Endothelial cell of umbilical vein (primary cell): Measurements from ENCODE around the gene ATXN2. TPM values are rescaled to one million over a fixed set of nuclear protein-coding genes. Genes with fewer than 3 reads are reported as not detected.

ENCODE experiments used
- BruUV-seq: library from RNA; stranded (reverse); fragments of 400-500 nt; replicated peaks from 2 replicates; lab custom pipeline; 2021; lab: Mats Ljungman, UMichigan
- CTCF ChIA-PET: fragments of 300-600, 350-600 bp; sonication (Branson Sonifier 250); formaldehyde crosslinking; loops from one replicate; lab custom pipeline; 2021; ENCODE audit warnings: antibody characterized with exemption, inconsistent platforms; lab: Charles Lee
- POLR2A ChIA-PET: fragments of 300-600, 350-600 bp; sonication (Branson Sonifier 250); formaldehyde crosslinking; loops from one replicate; lab custom pipeline; 2021; ENCODE audit warnings: antibody characterized with exemption, inconsistent platforms; lab: Charles Lee
- DNase-seq: peaks from one replicate; pipeline ENCODE4 v3.0.0-alpha.2; 2011; ENCODE audit warnings: low read depth, low spot score
- FAIRE-seq: peaks from 2 replicates; lab custom pipeline; 2011; peaks lifted over from hg19 to GRCh38; lab: Jason Lieb, UNC
- H2AFZ ChIP-seq: 2 replicates; pipeline ENCODE4 v1.6.0; 2012; ENCODE audit warnings: low read depth, low read length, control low read depth, inconsistent platforms
- H3K27ac ChIP-seq: 2 replicates; pipeline ENCODE4 v1.5.1; 2011; ENCODE audit warnings: low read depth, mild to moderate bottlenecking, control low read depth, low read length, moderate library complexity; ENCODE audit not compliant: insufficient read depth
- H3K27me3 ChIP-seq, 2 experiments: 2 replicates each; pipeline versions ENCODE4 v1.6.0 to v1.6.1; 2011; ENCODE audit warnings: low read length in 2 of 2, mixed read lengths in 1 of 2; ENCODE audit not compliant: control insufficient read depth in 2 of 2, insufficient read depth in 2 of 2
- H3K36me3 ChIP-seq, 2 experiments: 2 replicates in 1 of 2; 3 replicates in 1 of 2; pipeline ENCODE4 v1.5.1; 2011; ENCODE audit warnings: low read length in 2 of 2, mild to moderate bottlenecking in 1 of 2, moderate library complexity in 1 of 2; ENCODE audit not compliant: control insufficient read depth in 2 of 2, insufficient read depth in 2 of 2; ENCODE audit errors: extremely low read depth in 1 of 2
- H3K4me1 ChIP-seq: 3 replicates; pipeline ENCODE4 v1.5.1; 2011; ENCODE audit warnings: mild to moderate bottlenecking, low read length; ENCODE audit not compliant: control insufficient read depth, insufficient read depth; ENCODE audit errors: extremely low read depth
- H3K4me2 ChIP-seq: 2 replicates; pipeline ENCODE4 v1.6.1; 2011; ENCODE audit warnings: low read length, control low read depth, mixed read lengths; ENCODE audit not compliant: insufficient read depth
- H3K4me3 ChIP-seq, 3 experiments: fragments of 200-600 bp in 1 of 3; sonication (generic), shearing (Covaris generic) in 1 of 3; replicated peaks in 1 of 3; 2 replicates each; pipeline ENCODE4 v1.5.1; 2011 to 2016; ENCODE audit warnings: control low read depth in 3 of 3, low read length in 3 of 3, mild to moderate bottlenecking in 2 of 3, inconsistent platforms in 1 of 3, low read depth in 1 of 3, moderate library complexity in 1 of 3; ENCODE audit not compliant: insufficient read depth in 1 of 3
- H3K79me2 ChIP-seq: 2 replicates; pipeline ENCODE4 v1.6.0; 2012; ENCODE audit warnings: low read length, inconsistent platforms; ENCODE audit not compliant: control insufficient read depth, insufficient read depth
- H3K9ac ChIP-seq: replicated peaks from 2 replicates; pipeline ENCODE3; 2011; ENCODE audit warnings: low read length, control low read depth; ENCODE audit not compliant: insufficient read depth; ENCODE audit errors: extremely low read depth
- H3K9me1 ChIP-seq: replicated peaks from 3 replicates; pipeline ENCODE4 v1.6.0; 2011; ENCODE audit warnings: mild to moderate bottlenecking, low read length; ENCODE audit not compliant: control insufficient read depth, insufficient read depth; ENCODE audit errors: extremely low read depth
- H3K9me3 ChIP-seq: replicated peaks from 2 replicates; pipeline ENCODE4 v1.5.1; 2012; ENCODE audit warnings: low read length, inconsistent platforms; ENCODE audit not compliant: control insufficient read depth, insufficient read depth
- H4K20me1 ChIP-seq: replicated peaks from 2 replicates; pipeline ENCODE3; 2011; ENCODE audit warnings: mild to moderate bottlenecking, low read length; ENCODE audit not compliant: control insufficient read depth, insufficient read depth; ENCODE audit errors: extremely low read depth
- CTCF ChIP-seq, 2 donors: IDR thresholded peaks; 1 replicate in 1 of 2; 2 replicates in 1 of 2; pipeline ENCODE4 v1.5.1; 2011; ENCODE audit warnings: low read length in 2 of 2, mild to moderate bottlenecking in 2 of 2, moderate library complexity in 2 of 2, control low read depth in 1 of 2, inconsistent platforms in 1 of 2, low read depth in 1 of 2; ENCODE audit not compliant: insufficient read depth in 1 of 2; ENCODE audit errors: extremely low read depth in 1 of 2
- EZH2 ChIP-seq: IDR thresholded peaks from 2 replicates; pipeline ENCODE4 v1.6.1; 2012; ENCODE audit warnings: borderline replicate concordance, low read depth, mild to moderate bottlenecking, moderate library complexity, low read length, inconsistent platforms; ENCODE audit not compliant: severe bottlenecking
- FOS ChIP-seq: IDR thresholded peaks from 2 replicates; pipeline ENCODE4 v1.6.1; 2011; ENCODE audit warnings: mild to moderate bottlenecking, low read length, moderate library complexity, borderline replicate concordance; ENCODE audit not compliant: insufficient read depth
- GATA2 ChIP-seq: IDR thresholded peaks from 2 replicates; pipeline ENCODE4 v1.7.0; 2011; ENCODE audit warnings: low read depth, mild to moderate bottlenecking, moderate library complexity, mixed read lengths, low read length; ENCODE audit not compliant: insufficient read length, insufficient read depth
- JUN ChIP-seq: IDR thresholded peaks from 2 replicates; pipeline ENCODE4 v1.6.1; 2011; ENCODE audit warnings: borderline replicate concordance, low read depth; ENCODE audit not compliant: insufficient read length, insufficient read depth
- MAX ChIP-seq: IDR thresholded peaks from 2 replicates; pipeline ENCODE4 v1.6.1; 2011; ENCODE audit not compliant: insufficient read depth, insufficient read length
- MYC ChIP-seq: IDR thresholded peaks from one replicate; pipeline ENCODE4 v1.6.1; 2011; ENCODE audit warnings: mild to moderate bottlenecking, low read depth, low read length
- POLR2A ChIP-seq: IDR thresholded peaks from 2 replicates; pipeline ENCODE4 v1.6.1; 2012; ENCODE audit warnings: low read depth, mild to moderate bottlenecking, control low read depth, low read length
- POLR2AphosphoS5 ChIP-seq: IDR thresholded peaks from 2 replicates; pipeline ENCODE4 v1.6.1; 2012; ENCODE audit warnings: low read depth, mild to moderate bottlenecking, control low read depth, low read length, moderate library complexity; ENCODE audit not compliant: insufficient read depth
- dilution Hi-C: fragments of 300-500 bp; cut with MboI; formaldehyde crosslinking; loops from one replicate; pipeline ENCODE4 v1.15.0; 2019; ENCODE audit warnings: low sequenced_read_pairs; ENCODE audit not compliant: extremely low pct_ligation_motif_present
- intact Hi-C: fragments of 100-400 bp; cut with micrococcal nuclease; formaldehyde crosslinking; loops from one replicate; pipeline ENCODE4 v1.10.0; 2022
- polyA plus RNA-seq, 4 experiments: library from polyadenylated mRNA; depleted of rRNA in 3 of 4; stranded (reverse) in 3 of 4; unstranded in 1 of 4; fragments of >200 nt; gene quantifications; 2 replicates each; pipeline versions ENCODE4 v1.2.1 to v1.2.3, GENCODE V29; 2011 to 2012; ENCODE audit warnings: missing spikeins in 1 of 4
- total RNA-seq: library from RNA; stranded (reverse); gene quantifications from 2 replicates; pipeline ENCODE4 v1.2.3, GENCODE V29; 2021

Gene ATXN2
- total and polyA plus RNA-seq, 2 donors (not counting 3 experiments of a cell fraction or from before 2014, with no cell fraction given) = 58.9 to 86.7 TPM

GRCh38 chr12:111519937-111520336, 79.2 kb downstream of the ATXN2 start:
- H3K36me3 ChIP-seq = peaks cover 10 to 17% of the 10 kb centered on the region in 2 experiments
- POLR2A ChIA-PET = no interaction called here

More at GRCh38 chr12:111519937-111520336, 79.2 kb downstream of the ATXN2 start:
- CTCF ChIA-PET = interaction anchor here (1.2 to 1.5 kb wide), 2 partner anchors 10 kb away, joined by 3 to 4 read pairs; no protein-coding TSS in a partner anchor
- Histone ChIP-seq H3K9me3 (no peaks in the 10 kb centered on the region), H3K79me2 (no peaks in the 10 kb centered on the region), H3K27me3 (no peaks in the 10 kb centered on the region), H3K27ac (no peak overlapping the region), H4K20me1 (peaks cover 2% of the 10 kb centered on the region), H2AFZ (no peak overlapping the region), H3K4me3 (no peak overlapping the region), H3K9me1 (no peaks in the 10 kb centered on the region), H3K9ac (no peak overlapping the region), H3K4me2 (no peak overlapping the region), H3K4me1 (no peaks in the 10 kb centered on the region)
- intact Hi-C loops = no loop called here
- BruUV-seq = no TSS peak
- dilution Hi-C loops = no loop called here
- TF ChIP-seq MAX (no peak), JUN (no peak), CTCF (IDR thresholded peaks at IDR 0.05; ENCODE audit: extremely low read depth in 1 of 2, insufficient read depth in 1 of 2, low read depth in 1 of 2, low read length in 2 of 2) (no peak), POLR2A (no peak), MYC (no peak), FOS (no peak), POLR2AphosphoS5 (no peak), EZH2 (no peak), GATA2 (no peak)
- FAIRE-seq (no peak), DNase-seq (no peak)
